Osteoblast (primary cell): Measurements from ENCODE around the gene ANKRD62. TPM values are rescaled to one million over a fixed set of nuclear protein-coding genes. Genes with fewer than 3 reads are reported as not detected.
"Not testable (repeated sequence)": the region's sequence is repeated elsewhere in the genome, so short reads cannot be mapped to it uniquely, and the experiment has no call there.

Experiments used
- DNase-seq: peaks from one replicate; pipeline ENCODE4 v3.0.0; 2011; ENCODE audit warnings: low spot score, mixed read lengths; ENCODE audit not compliant: insufficient read length; ENCODE audit errors: missing footprints
- H2AFZ ChIP-seq: 2 replicates; pipeline ENCODE4 v1.6.0; 2011; ENCODE audit warnings: mild to moderate bottlenecking, low read length
- H3K27ac ChIP-seq: 2 replicates; pipeline ENCODE4 v1.5.1; 2011; ENCODE audit warnings: mild to moderate bottlenecking, low read depth, low read length, moderate library complexity
- H3K27me3 ChIP-seq: 2 replicates; pipeline ENCODE4 v1.6.0; 2012; ENCODE audit warnings: mild to moderate bottlenecking, control low read depth, inconsistent platforms, low read length, moderate library complexity; ENCODE audit not compliant: insufficient read depth
- H3K36me3 ChIP-seq: 2 replicates; pipeline ENCODE4 v1.5.1; 2011; ENCODE audit warnings: mild to moderate bottlenecking, low read length, control low read depth, moderate library complexity; ENCODE audit not compliant: insufficient read depth
- H3K4me1 ChIP-seq: 2 replicates; pipeline ENCODE4 v1.5.1; 2011; ENCODE audit warnings: mild to moderate bottlenecking, low read length, control low read depth, moderate library complexity; ENCODE audit not compliant: insufficient read depth
- H3K4me2 ChIP-seq: 2 replicates; pipeline ENCODE4 v1.6.0; 2011; ENCODE audit warnings: mild to moderate bottlenecking, low read length; ENCODE audit not compliant: insufficient read depth
- H3K4me3 ChIP-seq: fragments of 200-600 bp; sonication (generic); 3 replicates; pipeline ENCODE4 v1.5.1; 2012; ENCODE audit warnings: mild to moderate bottlenecking, low read length, inconsistent platforms; ENCODE audit not compliant: insufficient read depth
- H3K79me2 ChIP-seq: 2 replicates; pipeline ENCODE4 v1.6.0; 2012; ENCODE audit warnings: mild to moderate bottlenecking, low read length, control low read depth, inconsistent platforms; ENCODE audit not compliant: insufficient read depth
- H3K9me3 ChIP-seq: 2 replicates; pipeline ENCODE4 v1.5.1; 2011; ENCODE audit warnings: low read depth, low read length, control low read depth
- H4K20me1 ChIP-seq: 2 replicates; pipeline ENCODE4 v1.6.0; 2012; ENCODE audit warnings: mild to moderate bottlenecking, low read length, control low read depth; ENCODE audit not compliant: insufficient read depth
- CTCF ChIP-seq: IDR thresholded peaks from 2 replicates; pipeline ENCODE4 v1.5.1; 2011; ENCODE audit warnings: mild to moderate bottlenecking, low read depth, low read length, moderate library complexity; ENCODE audit errors: extremely low read depth
- total RNA-seq: library from RNA; depleted of rRNA; stranded (reverse); fragments of >200 nt; gene quantifications from 2 replicates; pipeline ENCODE4 v1.2.3, GENCODE V29; 2012

The ANKRD62 gene
- total RNA-seq, 1 donor, result not detected

- peak; percentile 92 for DNase-seq
- H3K9me3 ChIP-seq, result no peaks in the 10 kb centered on the region
These were observed 18.9 kb upstream of the ANKRD62 start for GRCh38 chr18:12074736-12075135.

GRCh38 chr18:12076424-12077140 lies 17.1 kb upstream of the ANKRD62 start:
- peak overlapping the region; percentile 57 for H3K4me3 ChIP-seq
- TF ChIP-seq CTCF, result no peak
- peaks cover 7% of the 10 kb centered on the region for H3K4me1 ChIP-seq
- H3K9me3 ChIP-seq, result no peaks in the 10 kb centered on the region
- no peak overlapping the region for H3K27ac ChIP-seq
- peak; percentile 94 for DNase-seq
- H3K79me2 ChIP-seq, result no peaks in the 10 kb centered on the region
- no peaks in the 10 kb centered on the region for H3K27me3 ChIP-seq
- no peaks in the 10 kb centered on the region for H4K20me1 ChIP-seq
- H3K4me2 ChIP-seq, result peak overlapping the region; percentile 67
- peak overlapping the region; percentile 72 for H2AFZ ChIP-seq
- no peaks in the 10 kb centered on the region for H3K36me3 ChIP-seq

More at GRCh38 chr18:12074736-12075135, 18.9 kb upstream of the ANKRD62 start:
- H3K27me3 ChIP-seq, result no peaks in the 10 kb centered on the region
- H3K27ac ChIP-seq, result no peak overlapping the region
- no peak overlapping the region for H2AFZ ChIP-seq
- no peaks in the 10 kb centered on the region for H3K36me3 ChIP-seq
- H3K4me3 ChIP-seq, result no peak overlapping the region
- H3K79me2 ChIP-seq, result no peaks in the 10 kb centered on the region
- peaks cover 4% of the 10 kb centered on the region for H3K4me1 ChIP-seq
- H4K20me1 ChIP-seq, result no peaks in the 10 kb centered on the region
- peak; percentile 23 for TF ChIP-seq CTCF
- H3K4me2 ChIP-seq, result no peak overlapping the region

GRCh38 chr18:12077994-12078393 lies 15.6 kb upstream of the ANKRD62 start:
- H3K9me3 ChIP-seq, DNase-seq, H2AFZ ChIP-seq, H3K36me3 ChIP-seq, H3K27ac ChIP-seq, H4K20me1 ChIP-seq, H3K79me2 ChIP-seq, H3K4me1 ChIP-seq, H3K4me2 ChIP-seq, H3K4me3 ChIP-seq, H3K27me3 ChIP-seq: not testable (repeated sequence)

GRCh38 chr18:12079491-12080237 lies 14.0 kb upstream of the ANKRD62 start:
- H3K27ac ChIP-seq, result peak overlapping the region; percentile 41
- H2AFZ ChIP-seq, result peak overlapping the region; percentile 35
- no peaks in the 10 kb centered on the region for H3K27me3 ChIP-seq
- no peaks in the 10 kb centered on the region for H3K36me3 ChIP-seq
- DNase-seq, result peak; percentile 87
- H3K4me3 ChIP-seq, result no peak overlapping the region
- H4K20me1 ChIP-seq, result no peaks in the 10 kb centered on the region
- H3K4me2 ChIP-seq, result peak overlapping the region; percentile 40
- H3K9me3 ChIP-seq, result no peaks in the 10 kb centered on the region
- no peak for TF ChIP-seq CTCF
- no peaks in the 10 kb centered on the region for H3K79me2 ChIP-seq
- H3K4me1 ChIP-seq, result peaks cover 7% of the 10 kb centered on the region
